Measurements from ENCODE around the gene PANK4. TPM values are rescaled to one million over a fixed set of nuclear protein-coding genes. Genes with fewer than 3 reads are reported as not detected.

The PANK4 gene
- total and polyA plus RNA-seq, 9 of the 15 experiments (the other 6 are each of a cell fraction or from before 2014, with no cell fraction given), result 0.93 to 55.6 (median 31.5) TPM

- TF ChIP-seq FOXP4 (CRISPR knock-in tag; IDR thresholded peaks at IDR 0.05; ENCODE audit: borderline replicate concordance) (no peak), CTCF (IDR thresholded peaks at IDR 0.05 in 2 of 3, conservative IDR thresholded peaks at IDR 0.05 in 1 of 3; ENCODE audit: insufficient read depth in 2 of 3, low read depth in 1 of 3, low read length in 3 of 3) (peak; percentile 64 to 77 (median 67)), CHD4 (IDR thresholded peaks at IDR 0.05; ENCODE audit: insufficient read depth, insufficient replicate concordance, low read depth, low read length, poor library complexity, severe bottlenecking) (no peak), ZNF609 (CRISPR knock-in tag; IDR thresholded peaks at IDR 0.05; ENCODE audit: borderline replicate concordance) (no peak)
These were observed 35.8 kb upstream of the PANK4 start (continued) for GRCh38 chr1:2561898-2562895.
